Left colon (tissue), 2 donors: Measurements from ENCODE around the gene DNAJB8. TPM values are rescaled to one million over a fixed set of nuclear protein-coding genes. Genes with fewer than 3 reads are reported as not detected.

Experiments used
- ATAC-seq: fragments of 200-7000 bp; cut with Tn5 transposase; one replicate; pipeline ENCODE4 v1.9.1; 2020; ENCODE audit warnings: mild to moderate bottlenecking, moderate library complexity
- DNase-seq, 2 donors: peaks; one replicate each; pipeline ENCODE4 v3.0.0-alpha.2; 2020
- intact Hi-C, 2 donors: fragments of 100-400 bp; cut with DNase I in 1 of 2; cut with micrococcal nuclease in 1 of 2; formaldehyde crosslinking; loops; one replicate each; pipeline versions ENCODE4 v1.11.2 to v1.14.0; 2022; cut with DNase I, micrococcal nuclease
- total RNA-seq, 2 donors: library from RNA; stranded (reverse); fragmentation: NEBNext Ultra II Directional; extraction: Animal tissue kit (Norgen Biotek cat#: 25700); gene quantifications; one replicate each; pipeline ENCODE4 v1.2.1, GENCODE V29; 2021
- donor health status: DM: no; HTN: no; CAD: no.
- donor health status: DM: yes; HTN: yes; CAD: no.

Gene DNAJB8
- total RNA-seq, 2 donors from 2014 or later: not detected

DNA sequence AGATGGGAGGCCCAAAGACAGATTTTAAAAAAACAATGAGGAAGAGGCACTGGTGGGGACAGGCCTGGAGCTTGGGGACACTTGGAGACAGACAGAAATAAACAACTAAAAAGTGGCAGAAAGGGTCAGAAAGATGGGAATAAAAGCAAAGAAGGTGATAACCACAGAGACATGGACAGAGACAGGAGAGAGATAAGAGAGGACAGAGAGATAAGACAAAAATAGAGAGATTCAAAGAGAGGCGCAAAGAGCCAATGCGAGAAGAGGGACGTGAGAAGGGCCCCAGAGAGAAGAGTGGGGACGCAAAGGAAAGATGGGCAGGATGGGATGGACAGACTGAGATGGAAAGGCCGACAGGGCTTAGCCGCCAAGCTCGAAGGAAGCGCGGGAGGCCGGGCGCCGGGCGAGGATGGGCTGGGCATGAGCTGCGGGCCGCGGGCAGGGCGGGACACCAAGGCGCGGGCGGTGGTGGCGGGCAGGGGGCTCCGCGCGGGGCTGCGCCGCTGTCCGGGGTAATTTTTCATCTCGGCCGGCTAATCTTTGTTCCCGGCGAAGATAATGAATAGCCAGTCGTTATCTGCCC lies 29.4 kb upstream of the DNAJB8 start:
- intact Hi-C loops: loop anchor here in 1 of 2 donors (5.0 to 10.0 kb wide), 2 partner anchors 69 to 401 kb away; no protein-coding TSS in a partner anchor
- DNase-seq: no peak
- ATAC-seq: no peak

GRCh38 chr3:128495435-128495970 lies 28.8 kb upstream of the DNAJB8 start:
- intact Hi-C loops: loop anchor here in 1 of 2 donors (5.0 to 10.0 kb wide), 2 partner anchors 68 to 401 kb away; no protein-coding TSS in a partner anchor
- no peak for ATAC-seq
- DNase-seq: no peak

DNA sequence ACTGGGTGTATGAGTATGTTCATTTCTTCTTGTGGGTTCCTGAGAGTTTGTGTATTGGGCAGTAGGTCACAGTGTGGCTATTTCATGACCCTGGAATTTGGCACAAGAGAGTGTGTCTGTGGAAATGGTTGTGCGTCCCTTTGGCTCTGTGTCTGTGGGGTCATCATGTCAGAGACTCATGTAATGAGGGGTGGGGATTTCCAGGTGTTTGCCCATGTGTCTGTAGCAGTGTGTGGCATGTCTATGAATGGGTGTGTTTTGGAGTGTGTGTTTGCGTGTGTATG lies 27.6 kb upstream of the DNAJB8 start:
- ATAC-seq: no peak
- intact Hi-C loops: loop anchor here in 1 of 2 donors (10.0 kb wide), 1 partner anchor 400 kb away; no protein-coding TSS in a partner anchor
- no peak for DNase-seq

DNA sequence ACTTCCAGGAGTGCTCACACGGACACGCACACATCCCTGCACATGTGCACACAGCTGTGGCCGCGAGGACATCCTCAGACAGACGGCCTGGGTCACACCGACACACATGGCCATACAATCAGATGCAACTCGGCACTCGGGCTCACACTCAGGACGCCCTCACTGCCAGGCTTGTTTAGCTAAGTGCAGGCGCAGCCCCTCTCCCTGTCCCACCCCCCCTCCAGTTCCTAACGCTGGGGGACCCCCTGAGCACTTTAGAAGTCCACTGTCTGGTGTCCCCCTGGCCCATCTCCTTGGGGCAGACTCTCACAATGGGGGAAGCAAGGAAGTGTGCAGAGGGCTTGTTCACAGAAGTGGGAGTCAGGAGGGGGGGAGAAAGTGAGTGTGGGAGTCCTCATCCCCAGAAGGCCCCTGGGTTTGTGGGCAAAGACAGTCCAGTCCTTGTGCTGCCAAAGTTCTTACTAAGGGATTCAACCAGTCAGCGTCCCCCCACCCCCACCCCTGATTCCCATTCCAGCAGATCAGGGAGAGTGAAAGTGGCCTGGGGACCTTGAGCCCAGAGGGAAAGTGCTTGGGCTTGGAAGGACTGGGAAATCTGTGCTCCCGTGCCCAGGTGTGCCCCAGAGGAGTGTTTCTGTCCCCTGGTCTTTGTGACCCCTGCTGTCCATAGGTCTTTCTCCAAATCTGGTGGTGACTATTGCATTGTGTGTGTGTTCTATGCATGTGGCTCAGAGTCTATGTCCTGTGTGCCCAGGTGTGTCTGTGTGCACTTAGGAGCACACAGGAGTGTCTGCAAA lies 27.1 kb upstream of the DNAJB8 start:
- DNase-seq (no peak), ATAC-seq (no peak)
- intact Hi-C loops: loop anchor here in 1 of 2 donors (10.0 kb wide), 1 partner anchor 399 kb away; no protein-coding TSS in a partner anchor

DNA sequence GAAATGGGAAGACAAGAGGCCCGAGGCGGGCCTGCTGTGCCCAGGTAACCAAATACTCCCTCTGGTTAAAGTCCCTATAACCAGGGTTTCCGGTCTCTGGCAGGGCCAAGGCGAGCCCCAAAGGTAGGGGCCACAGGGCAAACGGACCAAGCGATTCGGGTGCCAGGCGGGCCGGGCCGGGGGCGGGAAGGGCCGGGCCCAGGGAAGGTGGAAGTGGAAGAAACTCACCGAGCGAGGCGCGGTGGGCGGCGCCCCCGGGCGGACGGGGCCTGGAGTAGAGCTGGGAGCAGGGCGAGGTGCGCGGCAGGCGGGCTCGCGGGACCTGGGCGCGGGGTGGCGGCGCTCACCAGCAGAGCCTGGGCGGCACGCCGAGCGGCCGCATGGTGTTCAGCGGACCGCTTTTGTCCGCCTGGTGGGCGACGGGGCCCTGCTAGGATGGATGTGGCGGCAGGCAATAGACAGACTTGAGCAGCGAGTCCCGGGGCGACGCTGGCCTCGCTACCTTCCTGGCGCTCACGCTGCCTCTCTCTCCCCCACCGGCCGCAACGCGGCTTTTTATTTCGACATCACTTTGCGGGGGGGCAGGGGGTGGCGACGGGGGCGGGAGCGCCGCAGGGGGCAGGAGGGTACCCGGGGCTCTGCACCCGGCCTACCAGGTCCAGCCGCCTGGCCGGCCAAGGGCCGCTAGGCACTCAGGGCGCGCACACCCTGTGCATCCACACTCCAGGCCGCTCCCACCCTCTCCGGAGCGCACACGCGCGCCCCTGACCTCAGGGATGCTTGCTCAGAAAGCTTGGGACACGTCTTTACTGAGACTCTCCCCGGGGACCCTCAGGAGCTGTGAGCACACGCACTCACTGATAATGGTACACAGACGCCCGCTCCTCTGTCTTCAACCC lies 26.2 kb upstream of the DNAJB8 start, which contains the start of gene GATA2:
Gene GATA2 (minus strand): TSS at position 531 of the 899 bp plus-strand sequence. CDS start 6,170 bp downstream, outside the sequence.
- intact Hi-C loops: loop anchor here in 1 of 2 donors (10.0 kb wide), 1 partner anchor 398 kb away; no protein-coding TSS in a partner anchor
- ATAC-seq (peak; percentile 32), DNase-seq (no peak)

- ATAC-seq (no peak), DNase-seq (no peak)
- intact Hi-C loops: loop anchor here in 1 of 2 donors (10.0 kb wide), 1 partner anchor 397 kb away; no protein-coding TSS in a partner anchor
Measured at GRCh38 chr3:128491941-128492670, 25.4 kb upstream of the DNAJB8 start.

DNA sequence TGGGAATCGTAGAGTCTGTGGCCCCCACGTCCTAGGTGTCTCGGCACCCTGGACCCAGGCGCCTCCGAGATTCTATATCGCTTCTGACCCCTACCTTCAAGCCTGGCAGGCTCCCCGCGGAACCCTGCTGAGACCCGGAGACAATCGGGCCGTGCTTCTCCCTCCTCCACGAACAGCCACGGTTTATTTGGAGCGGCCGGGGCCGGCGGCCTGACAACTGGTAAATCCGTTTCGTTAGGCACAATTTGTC lies 24.9 kb upstream of the DNAJB8 start:
- no peak for DNase-seq
- no peak for ATAC-seq
- intact Hi-C loops: loop anchor here in 1 of 2 donors (10.0 kb wide), 1 partner anchor 397 kb away; no protein-coding TSS in a partner anchor

- intact Hi-C loops: loop anchor here in 1 of 2 donors (10.0 kb wide), 1 partner anchor 396 kb away; no protein-coding TSS in a partner anchor
- ATAC-seq: no peak
- no peak for DNase-seq
Measured at GRCh38 chr3:128490915-128491690, 24.4 kb upstream of the DNAJB8 start.

DNA sequence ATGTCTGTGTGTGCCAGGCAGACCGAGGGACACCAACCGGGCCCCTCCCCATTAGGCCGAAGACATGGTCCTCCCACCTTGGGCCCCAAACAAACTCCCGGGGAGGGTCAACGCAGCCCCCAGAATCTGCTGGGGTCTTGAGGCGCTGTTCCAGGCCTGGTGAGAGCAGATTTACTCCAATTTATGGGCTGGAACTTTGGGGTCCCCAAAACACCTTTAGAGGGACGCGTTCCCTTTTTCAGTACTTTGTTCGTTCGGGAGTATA lies 23.9 kb upstream of the DNAJB8 start:
- intact Hi-C loops: loop anchor here in 1 of 2 donors (10.0 kb wide), 1 partner anchor 396 kb away; no protein-coding TSS in a partner anchor
- ATAC-seq (no peak), DNase-seq (no peak)

DNA sequence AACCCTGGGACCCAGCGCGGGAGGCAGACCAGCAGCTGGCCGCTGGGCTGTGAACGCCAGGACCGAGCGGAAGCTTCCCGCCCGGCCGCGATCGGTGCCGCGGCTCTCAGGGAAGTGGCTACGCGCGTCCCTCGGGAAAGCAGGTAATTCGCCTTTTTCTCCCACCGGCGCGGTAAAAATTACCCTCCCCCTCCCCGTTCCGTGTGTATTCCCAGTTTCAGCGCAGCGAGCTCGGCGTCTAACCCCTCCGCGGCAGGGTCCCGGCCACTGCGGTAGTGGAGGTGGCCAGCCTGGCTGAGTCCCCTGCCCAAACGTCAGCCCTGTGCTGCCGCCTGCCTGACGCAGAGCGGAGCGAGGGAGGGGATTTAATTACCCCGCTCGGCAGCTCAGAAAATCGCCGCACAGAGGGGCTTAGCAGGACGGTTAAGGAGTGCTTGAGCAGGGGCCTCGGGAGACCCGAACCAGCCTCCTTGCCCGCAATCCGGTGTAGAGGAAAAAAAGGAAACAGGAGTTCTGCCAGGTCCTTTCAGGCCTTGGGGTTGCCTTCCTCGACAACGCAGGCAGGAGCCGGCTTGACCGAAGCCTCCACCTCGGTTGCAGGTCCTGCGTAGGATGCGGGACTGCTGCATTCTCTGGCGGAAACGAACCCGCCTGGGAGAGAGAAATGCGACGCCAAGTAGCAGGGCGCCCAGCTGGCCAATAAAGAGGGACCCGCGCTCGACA lies 23.4 kb upstream of the DNAJB8 start:
- intact Hi-C loops: loop anchor here in 1 of 2 donors (10.0 kb wide), 1 partner anchor 395 kb away; no protein-coding TSS in a partner anchor
- peak; percentile 38 for ATAC-seq
- no peak for DNase-seq

GRCh38 chr3:128489674-128489926 lies 22.9 kb upstream of the DNAJB8 start:
- DNase-seq: no peak
- ATAC-seq: no peak

DNA sequence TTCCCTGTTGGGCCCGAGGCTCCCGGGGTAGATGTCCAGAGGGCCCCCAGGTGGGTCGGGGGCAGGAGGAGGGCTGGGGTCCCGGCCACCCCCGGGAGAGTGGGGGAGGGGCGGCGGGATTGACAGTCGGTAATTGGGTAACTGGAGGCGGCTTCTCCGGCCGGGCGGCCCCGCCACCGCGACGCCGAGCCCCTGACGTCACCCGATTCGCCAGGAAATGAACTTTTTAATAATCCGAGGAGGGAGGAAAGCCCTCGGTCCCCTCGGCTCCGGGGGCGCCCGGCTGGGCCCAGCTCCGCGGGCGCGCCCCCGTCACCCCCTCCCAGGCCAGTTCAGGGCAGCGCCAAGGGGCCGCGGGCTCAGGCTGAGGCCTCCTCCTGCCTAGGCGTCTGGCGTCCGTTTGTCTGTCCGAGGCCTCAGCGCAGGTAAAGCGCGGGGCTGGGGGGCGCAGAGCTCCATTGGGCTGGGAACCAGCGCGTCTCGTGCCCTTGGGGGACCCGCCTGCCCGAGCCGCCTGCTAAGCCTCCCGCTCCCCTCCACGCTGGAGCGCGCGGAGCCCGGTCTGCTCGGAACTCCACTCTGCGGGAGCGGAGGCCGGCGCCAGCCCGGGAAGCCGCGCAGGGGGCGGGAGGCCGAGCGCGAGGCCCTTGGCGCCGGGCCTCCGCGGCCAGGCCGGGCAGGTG lies 22.4 kb upstream of the DNAJB8 start:
- intact Hi-C loops: no loop called here
- ATAC-seq (peak; percentile 38), DNase-seq (peak in 1 of 2 donors; percentile 37)

More at GRCh38 chr3:128489674-128489926, 22.9 kb upstream of the DNAJB8 start:
- intact Hi-C loops: no loop called here

GRCh38 chr3:128488636-128488990 lies 21.9 kb upstream of the DNAJB8 start:
- no peak for DNase-seq

DNA sequence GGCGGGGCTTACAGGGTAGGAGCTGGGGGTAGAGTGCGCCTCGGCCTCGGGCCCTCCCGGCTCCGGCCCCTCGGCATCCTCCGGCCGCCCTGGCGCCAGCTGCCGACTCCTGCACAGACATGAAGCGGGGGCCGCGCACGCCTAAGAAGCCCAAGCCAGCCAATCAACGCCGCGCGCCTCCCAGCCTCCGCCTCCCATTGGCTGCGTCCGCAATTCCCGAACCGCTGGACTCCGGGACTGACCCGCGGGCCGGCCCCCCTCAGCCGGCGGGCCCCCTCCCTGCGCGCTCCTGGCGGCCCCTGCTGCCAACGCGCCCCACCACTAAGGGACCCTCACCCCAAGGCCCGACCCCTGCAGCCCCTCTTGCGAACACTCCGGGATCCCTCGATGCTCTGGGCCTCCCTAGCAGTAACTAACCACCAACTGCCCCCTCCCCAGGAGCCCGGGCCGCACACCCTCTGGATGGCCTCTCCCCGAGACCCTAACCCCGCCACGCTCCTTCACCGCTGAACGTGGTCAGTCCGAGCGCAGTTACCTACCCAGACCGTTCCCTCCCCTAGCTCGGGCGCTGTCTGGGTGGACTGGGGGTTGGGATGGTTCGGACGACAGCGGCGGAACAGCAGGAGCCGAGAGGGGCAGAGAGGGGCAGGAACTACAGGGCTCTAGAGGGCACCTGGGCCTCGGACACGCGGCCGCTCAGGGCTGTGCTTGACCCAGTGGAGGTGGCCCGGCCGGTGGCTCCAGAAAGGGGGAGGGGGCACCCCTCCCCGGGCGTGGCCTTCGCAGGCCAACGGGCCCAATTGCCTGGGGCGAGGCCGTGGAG lies 21.3 kb upstream of the DNAJB8 start:
- intact Hi-C loops: no loop called here
- peak; percentile 73 for ATAC-seq

More at GRCh38 chr3:128488636-128488990, 21.9 kb upstream of the DNAJB8 start:
- no peak for ATAC-seq
- intact Hi-C loops: no loop called here

DNA sequence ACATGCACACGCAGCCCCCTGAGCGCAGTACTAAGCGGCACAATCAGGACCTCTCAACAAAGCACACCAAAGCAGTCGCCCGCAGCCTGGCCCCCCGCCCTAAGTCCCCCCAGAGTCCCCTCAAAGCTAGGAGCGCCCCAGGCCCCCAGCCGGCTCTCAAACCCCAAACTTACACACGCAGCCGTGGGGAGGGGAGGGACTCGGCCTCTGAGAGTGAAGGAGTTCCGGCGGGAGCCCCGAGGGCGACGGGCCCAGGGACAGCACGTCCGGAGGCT lies 20.8 kb upstream of the DNAJB8 start:
- DNase-seq (no peak), ATAC-seq (no peak)
- intact Hi-C loops: no loop called here

More for the DNA sequence above, 21.3 kb upstream of the DNAJB8 start:
- DNase-seq: peak; percentile 54 to 70
